ENCODE measurements around the gene NSRP1.
A peak's percentile ranks its signal among the peaks of the same experiment; 100 is the strongest.
"Not testable (repeated sequence)": the region's sequence is repeated elsewhere in the genome, so short reads cannot be mapped to it uniquely, and the experiment has no call there.

The NSRP1 gene

DNA sequence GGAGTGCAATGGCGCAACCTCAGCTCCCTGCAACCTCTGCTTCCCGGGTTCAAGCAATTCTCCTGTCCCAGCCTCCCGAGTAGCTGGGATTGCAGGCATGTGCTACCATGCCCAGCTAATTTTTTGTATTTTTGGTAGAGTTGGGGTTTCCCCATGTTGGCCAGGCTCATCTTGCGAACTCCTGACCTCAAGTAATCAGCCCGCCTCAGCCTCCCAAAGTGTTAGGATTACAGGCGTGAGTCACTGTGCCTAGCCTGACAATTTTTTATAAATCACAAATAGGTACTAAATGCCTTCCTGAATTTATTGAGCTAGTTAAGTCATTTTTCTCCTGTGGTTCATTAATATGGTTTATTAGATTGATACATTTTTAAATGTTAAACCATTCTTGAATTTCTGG is 31.2 kb downstream of the NSRP1 start:
- not testable (repeated sequence) for H3K4me1 Mint-ChIP-seq (ENCODE audit: low read depth); H3K9me3 Mint-ChIP-seq; H3K27me3 Mint-ChIP-seq (ENCODE audit: low read depth); H3K36me3 Mint-ChIP-seq (ENCODE audit: low read depth); DNase-seq (ENCODE audit: low spot score); H3K27ac Mint-ChIP-seq; H3K4me3 Mint-ChIP-seq

DNA sequence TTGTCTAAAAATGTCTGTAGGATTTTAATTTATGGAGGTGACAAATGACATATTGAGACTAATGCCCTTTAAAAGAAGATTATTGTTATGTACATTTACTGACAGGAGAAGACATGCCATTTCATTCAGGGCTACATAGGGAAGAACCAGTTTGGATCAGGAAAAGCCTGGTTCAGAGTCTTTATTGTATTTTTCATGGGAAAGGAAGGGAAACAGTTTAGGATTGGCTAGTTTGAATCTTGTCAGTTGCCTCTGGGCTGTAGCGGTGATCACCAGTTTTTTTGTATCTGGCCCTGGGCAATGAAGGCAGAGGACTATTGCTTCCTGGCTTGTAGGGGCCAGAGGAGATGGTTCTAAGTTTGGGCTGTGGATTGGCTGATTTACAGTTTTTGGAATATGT is 31.8 kb downstream of the NSRP1 start:
- H3K36me3 Mint-ChIP-seq (ENCODE audit: low read depth), result peaks cover 11% of the 10 kb centered on the region

DNA sequence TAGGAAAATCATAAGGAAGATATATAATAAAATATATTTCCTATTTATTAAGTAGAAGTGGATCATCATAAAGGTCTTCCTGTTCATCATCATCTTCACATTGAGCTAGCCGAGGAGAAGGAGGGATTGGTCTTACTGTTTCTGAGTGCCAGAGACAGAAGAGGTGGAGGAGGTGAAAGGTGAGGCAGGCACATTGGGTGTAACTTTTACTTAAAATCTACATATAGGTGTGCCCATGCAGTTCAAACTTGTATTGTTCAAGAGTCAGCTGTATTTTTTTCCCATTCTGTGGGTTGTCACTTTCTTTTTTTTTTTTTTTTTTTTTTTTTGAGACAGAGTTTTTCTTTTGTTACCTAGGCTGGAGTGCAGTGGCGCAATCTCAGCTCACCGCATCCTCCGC is 34.9 kb downstream of the NSRP1 start:
- peaks cover 11% of the 10 kb centered on the region for H3K36me3 Mint-ChIP-seq (ENCODE audit: low read depth)
- H3K4me1 Mint-ChIP-seq (ENCODE audit: low read depth), result peaks cover 5% of the 10 kb centered on the region
- DNase-seq (ENCODE audit: low spot score), result no peak
- H3K27ac Mint-ChIP-seq, result no peak overlapping the region
- no peaks in the 10 kb centered on the region for H3K9me3 Mint-ChIP-seq
- no peaks in the 10 kb centered on the region for H3K27me3 Mint-ChIP-seq (ENCODE audit: low read depth)
- no peak overlapping the region for H3K4me3 Mint-ChIP-seq

More for the DNA sequence above, 31.8 kb downstream of the NSRP1 start:
- DNase-seq (ENCODE audit: low spot score), result no peak
- Mint-ChIP-seq H3K9me3 (no peaks in the 10 kb centered on the region), H3K4me1 (ENCODE audit: low read depth) (peaks cover 5% of the 10 kb centered on the region), H3K4me3 (no peak overlapping the region), H3K27me3 (ENCODE audit: low read depth) (no peaks in the 10 kb centered on the region), H3K27ac (no peak overlapping the region)

DNA sequence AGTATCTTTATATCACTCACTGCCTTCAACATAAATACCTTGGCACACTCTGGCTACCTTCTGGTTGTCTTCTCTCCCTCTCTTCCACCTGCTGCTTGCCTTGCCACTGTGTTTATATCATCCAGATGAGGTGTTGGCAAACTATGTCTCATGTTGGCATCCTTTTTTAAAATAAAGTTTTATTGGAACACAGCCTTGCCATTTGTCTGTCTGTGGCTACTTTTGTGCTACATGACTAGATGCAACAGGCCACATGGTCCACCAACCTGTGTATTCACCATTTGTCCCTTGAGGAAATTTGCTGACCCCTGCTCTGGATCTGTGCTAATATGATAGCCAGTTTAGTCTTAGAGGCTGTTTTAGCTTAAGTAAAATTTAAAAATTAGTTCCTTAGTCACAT is 36.8 kb downstream of the NSRP1 start:
- Mint-ChIP-seq H3K36me3 (ENCODE audit: low read depth) (peaks cover 24% of the 10 kb centered on the region), H3K4me1 (ENCODE audit: low read depth) (peaks cover 2% of the 10 kb centered on the region)
- no peak for DNase-seq (ENCODE audit: low spot score)

DNA sequence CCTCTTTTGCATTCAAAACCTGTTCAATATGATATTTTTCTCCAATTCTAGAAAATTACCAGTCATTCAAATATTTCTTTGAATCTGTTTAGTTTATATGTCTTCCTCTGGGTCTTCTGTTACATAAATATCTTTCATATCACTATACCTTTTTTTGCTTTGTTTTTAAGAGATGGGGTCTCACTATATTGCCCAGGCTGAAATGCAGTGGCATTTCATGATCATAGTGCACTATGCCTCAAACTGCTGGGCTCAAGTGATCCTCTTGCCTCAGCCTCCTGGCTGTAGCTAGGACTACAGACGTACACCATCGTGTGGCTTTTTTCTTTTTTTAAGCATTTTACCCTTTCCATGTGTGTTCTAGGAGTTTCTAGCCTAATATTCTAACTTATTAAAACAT is 38.8 kb downstream of the NSRP1 start:
- Mint-ChIP-seq H3K9me3 (peaks cover 18% of the 10 kb centered on the region), H3K27me3 (ENCODE audit: low read depth) (no peaks in the 10 kb centered on the region), H3K4me1 (ENCODE audit: low read depth) (peaks cover 2% of the 10 kb centered on the region), H3K4me3 (no peak overlapping the region), H3K27ac (no peak overlapping the region), H3K36me3 (ENCODE audit: low read depth) (peaks cover 39% of the 10 kb centered on the region)
- DNase-seq (ENCODE audit: low spot score), result no peak

More for the DNA sequence above, 36.8 kb downstream of the NSRP1 start:
- Mint-ChIP-seq H3K27ac (no peak overlapping the region), H3K9me3 (peaks cover 3% of the 10 kb centered on the region), H3K4me3 (no peak overlapping the region), H3K27me3 (ENCODE audit: low read depth) (no peaks in the 10 kb centered on the region)

DNA sequence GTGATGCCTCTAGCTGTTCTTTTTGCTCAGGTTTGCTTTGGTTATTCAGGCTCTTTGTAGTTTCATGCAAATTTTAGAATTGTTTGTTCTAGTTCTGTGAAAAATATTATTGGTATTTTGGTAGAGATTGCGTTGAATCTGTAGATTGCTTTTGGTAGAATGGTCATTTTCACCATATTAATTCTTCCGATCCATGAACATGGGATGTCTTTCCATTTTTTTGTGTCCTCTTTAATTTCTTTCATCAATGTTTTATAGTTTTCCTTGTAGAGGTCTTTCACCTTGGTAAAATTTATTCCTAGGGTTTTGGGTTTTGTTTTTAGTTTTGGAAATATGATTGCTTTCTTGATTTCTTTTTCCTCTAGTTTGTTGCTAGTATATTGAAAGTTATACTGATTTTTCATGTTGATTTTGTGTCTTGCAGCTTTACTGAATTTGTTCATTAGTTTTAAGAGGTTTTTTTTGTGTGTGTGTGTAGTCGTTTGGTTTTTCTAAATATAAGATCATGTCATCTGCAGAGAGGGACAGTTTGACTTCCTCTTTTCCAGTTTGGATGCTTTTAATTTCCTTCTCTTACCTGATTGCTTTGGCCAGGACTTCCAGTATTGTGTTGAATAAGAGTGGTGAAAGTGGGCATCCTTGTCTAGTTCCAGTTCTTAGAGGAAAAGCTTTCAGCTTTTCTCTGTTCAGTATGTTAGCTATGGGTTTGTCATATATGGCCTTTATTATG is 42.4 kb downstream of the NSRP1 start:
- no peak overlapping the region for H3K4me3 Mint-ChIP-seq
- no peak overlapping the region for H3K27ac Mint-ChIP-seq
- H3K27me3 Mint-ChIP-seq (ENCODE audit: low read depth), result no peaks in the 10 kb centered on the region

DNA sequence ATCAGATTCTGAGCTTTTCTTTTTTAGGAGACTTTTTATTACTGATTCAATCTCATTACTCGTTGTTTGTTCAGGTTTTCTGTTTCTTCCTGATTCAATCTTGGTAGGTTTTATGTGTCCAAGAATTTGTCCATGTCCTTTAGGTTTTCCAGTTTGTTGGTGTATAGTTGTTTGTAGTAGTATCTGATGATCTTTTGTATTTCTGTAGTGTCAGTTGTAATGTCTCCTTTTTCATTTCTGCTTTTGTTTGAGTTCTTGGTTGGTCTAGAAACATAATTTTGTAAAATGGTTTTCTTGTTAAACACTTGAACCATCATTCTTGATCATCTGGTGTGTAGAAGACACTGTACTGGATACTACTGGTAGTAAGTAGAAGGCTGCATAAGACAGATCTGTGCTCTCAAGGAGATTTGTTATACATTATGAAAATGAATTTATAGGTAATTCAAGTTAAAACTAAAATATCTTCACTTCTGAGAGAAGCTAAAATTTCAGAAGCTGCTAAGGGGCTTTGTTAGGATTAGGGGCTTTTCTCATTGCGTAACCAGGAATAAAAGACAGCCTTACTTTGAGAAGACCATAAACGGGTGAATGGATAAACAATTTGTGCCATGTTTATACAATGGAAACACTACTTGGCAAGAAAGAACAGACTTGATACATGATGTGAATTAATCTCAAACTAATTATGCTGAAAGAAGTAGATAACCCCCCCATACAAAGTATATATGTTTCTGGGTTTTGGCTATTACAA is 44.0 kb downstream of the NSRP1 start:
- Mint-ChIP-seq H3K27ac (no peak overlapping the region), H3K4me3 (no peak overlapping the region), H3K36me3 (ENCODE audit: low read depth) (peaks cover 52% of the 10 kb centered on the region)

More for the DNA sequence above, 42.4 kb downstream of the NSRP1 start:
- DNase-seq (ENCODE audit: low spot score), result no peak
- Mint-ChIP-seq H3K36me3 (ENCODE audit: low read depth) (peaks cover 52% of the 10 kb centered on the region), H3K9me3 (peaks cover 21% of the 10 kb centered on the region), H3K4me1 (ENCODE audit: low read depth) (peaks cover 2% of the 10 kb centered on the region)

DNA sequence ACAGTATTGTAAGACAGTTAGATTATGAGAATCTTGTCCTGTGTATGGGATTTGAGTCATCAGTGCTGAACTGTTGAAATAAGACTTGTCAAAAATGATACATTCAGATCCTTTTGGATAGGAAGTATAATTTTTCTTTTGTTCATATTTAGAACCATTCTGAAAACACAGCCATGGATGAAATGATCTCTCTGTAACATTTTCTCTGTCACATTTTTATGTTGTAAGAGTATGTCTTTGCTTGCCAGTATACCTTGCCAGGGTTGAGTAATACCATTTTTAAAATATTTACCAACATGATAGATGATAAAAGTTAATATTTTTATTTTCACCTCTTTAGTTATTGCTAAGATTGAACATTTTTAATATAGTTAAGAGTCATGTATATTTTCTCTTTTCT is 45.0 kb downstream of the NSRP1 start:
- peaks cover 9% of the 10 kb centered on the region for H3K4me1 Mint-ChIP-seq (ENCODE audit: low read depth)
- H3K27ac Mint-ChIP-seq, result no peak overlapping the region
- H3K9me3 Mint-ChIP-seq, result peaks cover 21% of the 10 kb centered on the region
- DNase-seq (ENCODE audit: low spot score), result no peak
- H3K4me3 Mint-ChIP-seq, result no peak overlapping the region
- H3K27me3 Mint-ChIP-seq (ENCODE audit: low read depth), result no peaks in the 10 kb centered on the region
- H3K36me3 Mint-ChIP-seq (ENCODE audit: low read depth), result peaks cover 57% of the 10 kb centered on the region

More for the DNA sequence above, 44.0 kb downstream of the NSRP1 start:
- no peak for DNase-seq (ENCODE audit: low spot score)
- peaks cover 21% of the 10 kb centered on the region for H3K9me3 Mint-ChIP-seq
- no peaks in the 10 kb centered on the region for H3K27me3 Mint-ChIP-seq (ENCODE audit: low read depth)
- H3K4me1 Mint-ChIP-seq (ENCODE audit: low read depth), result peaks cover 5% of the 10 kb centered on the region

DNA sequence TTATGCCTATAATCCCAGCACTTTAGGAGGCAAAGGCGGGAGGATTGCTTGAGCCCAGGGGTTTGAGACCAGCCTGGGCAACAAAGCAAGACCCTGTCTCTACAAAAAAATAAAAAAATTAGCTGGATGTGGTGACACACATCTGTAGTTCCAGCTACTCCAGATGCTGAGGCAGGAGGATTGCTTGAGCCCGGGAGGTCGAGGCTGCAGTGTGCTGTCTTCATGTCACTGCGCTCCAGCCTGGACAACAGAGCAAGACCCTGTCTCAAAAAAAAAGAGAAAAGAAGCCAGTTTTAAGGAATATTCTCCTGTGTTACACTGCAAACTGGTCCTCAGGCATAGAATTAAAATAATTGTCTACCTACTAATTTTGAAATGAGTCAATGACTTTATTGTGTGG is 47.9 kb downstream of the NSRP1 start:
- peaks cover 10% of the 10 kb centered on the region for H3K9me3 Mint-ChIP-seq
- no peak for DNase-seq (ENCODE audit: low spot score)
- no peaks in the 10 kb centered on the region for H3K27me3 Mint-ChIP-seq (ENCODE audit: low read depth)
- H3K4me1 Mint-ChIP-seq (ENCODE audit: low read depth), result peaks cover 7% of the 10 kb centered on the region
- peaks cover 35% of the 10 kb centered on the region for H3K36me3 Mint-ChIP-seq (ENCODE audit: low read depth)
- H3K27ac Mint-ChIP-seq, result no peak overlapping the region
- H3K4me3 Mint-ChIP-seq, result no peak overlapping the region

DNA sequence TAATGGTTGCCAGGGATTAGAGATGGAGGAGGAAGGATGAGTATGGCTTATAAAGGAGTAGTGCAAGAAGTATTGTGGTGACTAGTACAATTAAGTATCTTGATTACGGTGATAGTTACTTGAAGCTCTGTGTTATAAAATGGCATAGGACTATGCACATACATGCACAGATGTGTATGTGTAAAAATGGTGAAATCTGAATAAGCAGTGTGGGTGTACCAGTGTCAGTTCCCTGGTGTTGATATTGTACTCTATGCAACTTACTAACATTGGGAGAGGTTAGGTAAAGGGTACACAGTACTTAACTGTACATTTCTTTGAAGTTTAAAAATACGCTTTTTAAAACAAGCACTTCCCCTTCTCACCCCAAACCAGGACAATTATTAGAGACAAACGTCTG is 48.5 kb downstream of the NSRP1 start:
- DNase-seq (ENCODE audit: low spot score), result no peak
- Mint-ChIP-seq H3K27me3 (ENCODE audit: low read depth) (no peaks in the 10 kb centered on the region), H3K4me3 (no peak overlapping the region), H3K4me1 (ENCODE audit: low read depth) (peaks cover 8% of the 10 kb centered on the region), H3K36me3 (ENCODE audit: low read depth) (peaks cover 30% of the 10 kb centered on the region), H3K27ac (no peak overlapping the region), H3K9me3 (peaks cover 6% of the 10 kb centered on the region)

DNA sequence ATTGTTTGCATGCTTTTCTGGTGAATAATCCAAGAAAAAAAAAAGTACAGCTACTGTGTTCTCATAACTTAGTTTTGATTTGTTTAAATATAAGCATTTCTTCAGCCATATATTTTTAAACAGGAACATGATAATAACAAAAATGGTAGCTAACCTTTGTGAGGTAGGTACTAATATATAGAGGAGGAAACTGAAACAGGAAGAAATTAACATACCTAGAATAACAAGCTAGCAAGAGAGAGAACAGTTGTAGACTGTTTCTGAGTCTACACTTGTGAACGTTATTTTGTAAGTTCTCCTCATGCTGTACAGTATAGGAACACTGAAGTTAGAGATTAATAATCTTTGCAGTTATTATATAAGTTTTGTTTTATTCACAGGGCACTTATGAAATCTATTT is 49.3 kb downstream of the NSRP1 start:
- peaks cover 12% of the 10 kb centered on the region for H3K4me1 Mint-ChIP-seq (ENCODE audit: low read depth)
- no peaks in the 10 kb centered on the region for H3K9me3 Mint-ChIP-seq
- no peaks in the 10 kb centered on the region for H3K27me3 Mint-ChIP-seq (ENCODE audit: low read depth)

DNA sequence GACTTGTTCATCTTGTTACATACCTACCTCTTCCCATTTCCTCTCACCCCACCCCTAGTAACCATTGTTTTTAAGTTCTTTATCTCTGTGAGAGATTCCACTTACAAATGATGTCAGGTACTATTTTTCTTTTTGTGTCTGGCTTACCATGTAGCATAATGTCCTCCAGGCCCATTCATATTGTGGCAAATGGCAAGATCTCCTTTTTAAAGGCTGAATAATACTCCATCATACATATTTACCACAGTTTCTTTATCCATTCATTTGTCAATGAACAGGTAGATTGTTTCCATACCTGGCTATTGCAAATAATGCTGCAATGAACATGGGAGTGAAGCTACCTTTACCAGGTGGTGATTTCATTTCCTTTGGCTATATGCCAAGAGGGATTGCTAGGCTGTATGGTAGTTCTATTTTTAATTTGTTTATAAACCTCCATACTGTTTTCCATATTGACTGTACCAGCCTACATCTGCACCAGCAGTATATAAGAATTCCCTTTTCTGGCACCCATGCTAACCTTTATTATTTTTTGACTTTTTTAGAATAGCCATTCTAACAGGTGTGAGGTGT is 53.9 kb downstream of the NSRP1 start:
- peaks cover 17% of the 10 kb centered on the region for H3K4me1 Mint-ChIP-seq (ENCODE audit: low read depth)
- H3K4me3 Mint-ChIP-seq, result no peak overlapping the region
- H3K9me3 Mint-ChIP-seq, result no peaks in the 10 kb centered on the region
- no peaks in the 10 kb centered on the region for H3K27me3 Mint-ChIP-seq (ENCODE audit: low read depth)
- no peak for DNase-seq (ENCODE audit: low spot score)
- H3K27ac Mint-ChIP-seq, result no peak overlapping the region
- peaks cover 21% of the 10 kb centered on the region for H3K36me3 Mint-ChIP-seq (ENCODE audit: low read depth)

More for the DNA sequence above, 49.3 kb downstream of the NSRP1 start:
- no peak overlapping the region for H3K27ac Mint-ChIP-seq
- no peak for DNase-seq (ENCODE audit: low spot score)
- peaks cover 25% of the 10 kb centered on the region for H3K36me3 Mint-ChIP-seq (ENCODE audit: low read depth)
- no peak overlapping the region for H3K4me3 Mint-ChIP-seq

DNA sequence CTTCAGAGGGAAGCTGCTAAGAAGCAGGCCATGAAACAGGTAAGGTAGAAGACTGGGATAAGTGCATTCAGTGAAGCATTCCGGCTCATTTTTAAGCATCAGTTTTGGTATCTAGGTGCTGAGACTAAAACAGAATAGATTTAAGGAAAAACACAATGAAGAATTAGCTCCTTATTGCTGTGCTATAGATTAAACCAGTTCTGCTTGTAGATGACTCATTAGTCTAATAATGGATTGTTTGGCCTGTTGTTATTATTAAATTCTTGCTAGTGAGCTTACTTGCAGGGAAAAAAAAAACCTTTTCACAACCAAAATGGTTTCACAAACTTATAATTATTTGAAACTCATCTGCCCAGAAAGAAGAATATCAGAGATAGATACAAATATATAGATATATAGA is 55.9 kb downstream of the NSRP1 start:
- Mint-ChIP-seq H3K36me3 (ENCODE audit: low read depth) (peaks cover 19% of the 10 kb centered on the region), H3K9me3 (no peaks in the 10 kb centered on the region), H3K27me3 (ENCODE audit: low read depth) (no peaks in the 10 kb centered on the region), H3K27ac (no peak overlapping the region), H3K4me1 (ENCODE audit: low read depth) (peaks cover 17% of the 10 kb centered on the region), H3K4me3 (no peak overlapping the region)
- no peak for DNase-seq (ENCODE audit: low spot score)

DNA sequence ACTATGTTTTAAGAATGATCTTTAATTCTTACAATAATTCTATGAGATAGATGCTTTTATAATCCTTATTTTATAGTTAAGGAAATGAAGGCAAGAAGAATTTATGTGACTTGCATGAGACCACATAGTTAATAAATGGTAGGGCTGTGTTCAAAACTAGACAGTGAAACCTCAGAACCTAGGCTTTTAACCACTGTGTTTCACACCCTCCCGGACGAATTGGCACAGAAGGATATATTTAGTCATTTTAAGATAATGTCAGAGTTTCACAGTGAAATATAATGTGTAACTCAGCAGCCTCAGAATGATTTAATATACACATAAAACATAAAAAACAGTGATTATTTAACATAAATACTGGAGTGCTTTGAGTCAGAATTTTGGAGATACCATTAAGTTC is 57.0 kb downstream of the NSRP1 start:
- Mint-ChIP-seq H3K9me3 (no peaks in the 10 kb centered on the region), H3K4me3 (no peak overlapping the region), H3K36me3 (ENCODE audit: low read depth) (peaks cover 23% of the 10 kb centered on the region), H3K27me3 (ENCODE audit: low read depth) (no peaks in the 10 kb centered on the region), H3K27ac (no peak overlapping the region), H3K4me1 (ENCODE audit: low read depth) (peaks cover 17% of the 10 kb centered on the region)
- peak; percentile 47 for DNase-seq (ENCODE audit: low spot score)

Data from T-helper 2 cell treated with Interferon-gamma antibody and Interleukin-4, amounts not matched to agents 5 μg/mL and 100 μg/mL, for 36 hours (primary cell).